Spleen (tissue), 11 donors: ENCODE measurements around the gene CFL1. TPM values are rescaled to one million over a fixed set of nuclear protein-coding genes. Genes with fewer than 3 reads are reported as not detected.

Experiments
- DNase-seq: peaks from one replicate; pipeline ENCODE4 v3.0.0-alpha.2; 2020
- H3K27ac ChIP-seq, 8 donors: fragments of 200-600 bp; sonication (generic) in 7 of 8; 1 replicate in 4 of 8; 2 replicates in 4 of 8; pipeline versions ENCODE4 v1.5.0 to v1.8.0; 2016 to 2021; ENCODE audit warnings: inconsistent platforms in 4 of 8, mild to moderate bottlenecking in 4 of 8, moderate library complexity in 1 of 8
- H3K27me3 ChIP-seq, 7 donors: fragments of 200-600 bp; sonication (generic) in 6 of 7; replicated peaks in 1 of 7; 1 replicate in 4 of 7; 2 replicates in 3 of 7; pipeline versions ENCODE4 v1.5.0 to v1.8.0; 2016 to 2021; ENCODE audit warnings: inconsistent platforms in 3 of 7, mild to moderate bottlenecking in 1 of 7
- H3K36me3 ChIP-seq, 6 donors: fragments of 200-600 bp; sonication (generic) in 5 of 6; 1 replicate in 4 of 6; 2 replicates in 2 of 6; pipeline versions ENCODE4 v1.5.0 to v1.8.0; 2016 to 2021; ENCODE audit warnings: inconsistent platforms in 2 of 6
- H3K4me1 ChIP-seq, 6 donors: fragments of 200-600 bp; sonication (generic) in 5 of 6; 1 replicate in 3 of 6; 2 replicates in 3 of 6; pipeline versions ENCODE4 v1.5.0 to v1.8.0; 2016 to 2021; ENCODE audit warnings: inconsistent platforms in 3 of 6
- H3K4me3 ChIP-seq, 8 donors: fragments of 200-600 bp; sonication (generic) in 7 of 8; 1 replicate in 4 of 8; 2 replicates in 4 of 8; pipeline versions ENCODE4 v1.5.0 to v1.8.0; 2016 to 2021; ENCODE audit warnings: inconsistent platforms in 4 of 8, mild to moderate bottlenecking in 4 of 8, moderate library complexity in 2 of 8
- H3K9me3 ChIP-seq, 8 donors: fragments of 200-600 bp; sonication (generic) in 7 of 8; 1 replicate in 4 of 8; 2 replicates in 4 of 8; pipeline versions ENCODE4 v1.5.0 to v1.8.0; 2016 to 2021; ENCODE audit warnings: inconsistent platforms in 4 of 8
- CTCF ChIP-seq, 11 experiments: fragments of 200-600 bp in 7 of 11; fragments of 450-650 bp in 4 of 11; sonication (generic) in 4 of 11; IDR thresholded peaks in 8 of 11; conservative IDR thresholded peaks in 3 of 11; 1 replicate in 7 of 11; 2 replicates in 4 of 11; pipeline versions ENCODE4 v1.4.0 to v1.8.0; 2016 to 2021; ENCODE audit warnings: antibody characterized with exemption in 11 of 11, inconsistent platforms in 4 of 11, mild to moderate bottlenecking in 1 of 11
- POLR2A ChIP-seq, 3 donors: fragments of 450-650 bp; IDR thresholded peaks; one replicate each; pipeline ENCODE4 v1.5.1; 2017; ENCODE audit warnings: antibody characterized with exemption in 3 of 3, mild to moderate bottlenecking in 1 of 3
- POLR2AphosphoS5 ChIP-seq, 3 donors: sonication (generic); formaldehyde crosslinking; IDR thresholded peaks; one replicate each; pipeline ENCODE4 v1.5.1; 2017; ENCODE audit warnings: antibody characterized with exemption in 3 of 3
- WGBS, 5 donors: extraction: QIAGEN DNeasy Blood & Tissue Kit in 3 of 5; methylation state at CpG; one replicate each; pipeline versions ENCODE4 v1.1.5 to v1.1.7; 2013 to 2018; 5-methylcytosine and 5-hydroxymethylcytosine counted together
- intact Hi-C: fragments of 100-400 bp; cut with DNase I; formaldehyde crosslinking; loops from one replicate; pipeline ENCODE4 v1.15.0; 2023; ENCODE audit warnings: low total_unique reads
- polyA plus RNA-seq, 3 donors: library from polyadenylated mRNA; stranded (reverse); fragments of 200-250 nt; gene quantifications; one replicate each; pipeline ENCODE4 v1.2.1, GENCODE V29; 2013
- total RNA-seq, 7 donors: library from RNA; depleted of rRNA in 3 of 7; stranded (reverse); fragments of >200 nt in 3 of 7; fragmentation: NEBNext Ultra II Directional in 4 of 7; extraction: Animal tissue kit (Norgen Biotek cat#: 25700) in 4 of 7; gene quantifications; one replicate each; pipeline versions ENCODE4 v1.1.0 to v1.2.1, GENCODE V29; 2016 to 2021
- donor health status: healthy with polysubstance abuse.
- donor health status: DM: no; HTN: no; CAD: no; lungs with moderate emphysema.
- donor health status: DM: no; HTN: no; CAD: no.
- donor health status: Bipolar disorder and iron deficiency.
- donor health status: healthy.
- donor health status: DM: no; HTN: no; CAD: no.
- donor health status: DM: yes; HTN: yes; CAD: no.

Gene CFL1
- total and polyA plus RNA-seq, 10 donors = 562 to 1,219 (median 865) TPM

GRCh38 chr11:65880027-65880426 lies 22.0 kb upstream of the CFL1 start:
- H3K9me3 ChIP-seq = no peaks in the 10 kb centered on the region
- WGBS, 5 donors = 61 to 81% (median 70%) methylated on average over 7 of the region's 7 CpGs
- H3K4me3 ChIP-seq = peak overlapping the region in 6 of 8 donors; percentile 3 to 58 (median 28)
- peaks cover 5 to 53% (median 30%) of the 10 kb centered on the region in 6 donors for H3K4me1 ChIP-seq
- DNase-seq = no peak
- intact Hi-C loops = no loop called here
- TF ChIP-seq POLR2AphosphoS5 (IDR thresholded peaks at IDR 0.05) (no peak), POLR2A (IDR thresholded peaks at IDR 0.05) (no peak), CTCF (IDR thresholded peaks at IDR 0.05 in 8 of 11, conservative IDR thresholded peaks at IDR 0.05 in 3 of 11) (no peak)
- peak overlapping the region in 5 of 8 donors; percentile 18 to 79 (median 65) for H3K27ac ChIP-seq
- no peaks in the 10 kb centered on the region for H3K27me3 ChIP-seq
- H3K36me3 ChIP-seq = peaks cover 0 to 39% (median 26%) of the 10 kb centered on the region in 6 donors

GRCh38 chr11:65879617-65880016 lies 21.6 kb upstream of the CFL1 start, which contains the start of gene CTSW:
Gene CTSW, plus strand, starts transcription at chr11:65879837. Its CDS starts 18 bp downstream, at chr11:65879855.
- Histone ChIP-seq H3K27ac (peak within 1 kb of the TSS in 5 of 8 donors; percentile 33 to 79 (median 65)), H3K27me3 (no peaks in the 10 kb centered on the region), H3K9me3 (no peaks in the 10 kb centered on the region), H3K4me3 (peak within 1 kb of the TSS in 6 of 8 donors; percentile 3 to 58 (median 28)), H3K36me3 (peaks cover 0 to 35% (median 24%) of the 10 kb centered on the region in 6 donors), H3K4me1 (peaks cover 1 to 49% (median 26%) of the 10 kb centered on the region in 6 donors)
- DNase-seq = peak; percentile 86
- intact Hi-C loops = no loop called here
- 6 to 34% (median 19%) methylated on average over 6 to 7 of the region's 7 CpGs for WGBS, 5 donors
- TF ChIP-seq CTCF (IDR thresholded peaks at IDR 0.05 in 8 of 11, conservative IDR thresholded peaks at IDR 0.05 in 3 of 11) = no peak
- no peak for TF ChIP-seq POLR2A (IDR thresholded peaks at IDR 0.05)
- TF ChIP-seq POLR2AphosphoS5 (IDR thresholded peaks at IDR 0.05) = peak; percentile 59 to 78 (median 64)

GRCh38 chr11:65873318-65874156 lies 15.6 kb upstream of the CFL1 start:
- H3K36me3 ChIP-seq = no peaks in the 10 kb centered on the region
- H3K4me1 ChIP-seq = peaks cover 16 to 58% (median 45%) of the 10 kb centered on the region in 6 donors
- peaks cover 0 to 11% (median 0%) of the 10 kb centered on the region in 7 donors for H3K27me3 ChIP-seq
- 5 to 10% (median 6%) methylated on average over 48 to 54 of the region's 54 CpGs for WGBS, 5 donors
- peak overlapping the region; percentile 63 to 91 (median 83) for H3K27ac ChIP-seq
- DNase-seq = peak; percentile 98
- peak overlapping the region; percentile 30 to 77 (median 47) for H3K4me3 ChIP-seq
- TF ChIP-seq POLR2A (IDR thresholded peaks at IDR 0.05) (peak in 1 of 3 donors; percentile 43), CTCF (IDR thresholded peaks at IDR 0.05 in 8 of 11, conservative IDR thresholded peaks at IDR 0.05 in 3 of 11) (peak in 2 of 11 experiments; percentile 8 to 51), POLR2AphosphoS5 (IDR thresholded peaks at IDR 0.05) (peak; percentile 94 to 98 (median 96))
- intact Hi-C loops = no loop called here
- H3K9me3 ChIP-seq = no peaks in the 10 kb centered on the region
